Kidney capillary endothelial cell (primary cell): ENCODE data around the gene KLK14.

ENCODE experiments used
- DNase-seq: peaks from one replicate; pipeline ENCODE4 v3.0.0-alpha.2; 2018; ENCODE audit warnings: low spot score

Gene KLK14

GRCh38 chr19:51108066-51108804 is 25.5 kb upstream of the KLK14 start, which contains the start of gene CTU1:
Gene CTU1, minus strand, starts transcription at chr19:51108409. Its CDS starts 3,840 bp downstream, at chr19:51104569.
- peak; percentile 98 for DNase-seq

DNA sequence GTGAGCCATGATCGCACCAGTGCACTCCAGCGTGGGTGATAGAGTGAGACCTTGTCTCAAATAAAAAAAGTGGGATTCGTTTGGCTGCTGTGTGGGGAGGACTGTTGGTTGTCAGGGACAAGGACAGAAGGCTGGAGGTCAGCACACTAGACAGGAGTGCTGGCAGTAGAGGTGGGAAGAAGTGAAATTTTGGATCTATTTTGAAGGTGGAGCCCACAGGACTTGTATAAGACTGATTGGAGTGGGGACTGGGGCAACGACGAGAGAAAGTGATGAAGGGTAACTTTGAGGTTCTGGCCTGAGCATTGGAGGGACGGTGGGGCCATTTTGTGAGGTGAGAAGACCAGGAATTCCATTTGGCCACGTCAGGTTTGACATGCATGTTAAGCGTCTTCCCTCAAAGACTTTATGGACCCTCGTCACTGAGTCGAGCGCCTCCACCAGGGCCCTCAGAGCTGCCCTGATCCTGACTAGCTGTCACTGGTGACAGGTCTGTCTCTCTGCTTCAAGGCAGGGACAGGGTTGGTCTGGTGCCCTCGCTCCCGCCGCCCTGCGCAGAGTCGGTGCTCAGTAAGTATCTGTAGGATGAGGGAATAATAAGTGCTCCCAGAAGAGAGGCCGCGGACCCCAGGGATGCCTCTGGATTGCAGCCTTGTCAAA is 24.8 kb upstream of the KLK14 start:
- no peak for DNase-seq

GRCh38 chr19:51103926-51104341 is 21.2 kb upstream of the KLK14 start:
- no peak for DNase-seq

DNA sequence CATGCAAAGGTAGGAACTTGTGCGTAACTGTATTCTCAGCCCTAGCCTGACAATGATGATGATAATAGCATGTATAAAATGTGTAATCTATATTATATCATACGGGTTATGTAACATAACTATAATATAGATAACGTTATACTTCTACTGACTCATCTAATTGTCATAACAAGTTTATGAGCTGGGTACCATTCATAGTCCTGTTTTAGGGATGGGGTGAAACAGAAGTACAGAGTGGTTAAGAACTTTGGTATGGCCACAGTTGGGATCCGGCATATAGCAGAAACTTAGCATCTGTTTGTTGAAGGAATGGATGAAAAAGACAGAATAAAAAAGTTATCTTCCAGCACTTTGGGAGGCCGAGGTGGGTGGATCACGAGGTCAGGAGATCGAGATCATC is 20.3 kb upstream of the KLK14 start:
- no peak for DNase-seq

DNA sequence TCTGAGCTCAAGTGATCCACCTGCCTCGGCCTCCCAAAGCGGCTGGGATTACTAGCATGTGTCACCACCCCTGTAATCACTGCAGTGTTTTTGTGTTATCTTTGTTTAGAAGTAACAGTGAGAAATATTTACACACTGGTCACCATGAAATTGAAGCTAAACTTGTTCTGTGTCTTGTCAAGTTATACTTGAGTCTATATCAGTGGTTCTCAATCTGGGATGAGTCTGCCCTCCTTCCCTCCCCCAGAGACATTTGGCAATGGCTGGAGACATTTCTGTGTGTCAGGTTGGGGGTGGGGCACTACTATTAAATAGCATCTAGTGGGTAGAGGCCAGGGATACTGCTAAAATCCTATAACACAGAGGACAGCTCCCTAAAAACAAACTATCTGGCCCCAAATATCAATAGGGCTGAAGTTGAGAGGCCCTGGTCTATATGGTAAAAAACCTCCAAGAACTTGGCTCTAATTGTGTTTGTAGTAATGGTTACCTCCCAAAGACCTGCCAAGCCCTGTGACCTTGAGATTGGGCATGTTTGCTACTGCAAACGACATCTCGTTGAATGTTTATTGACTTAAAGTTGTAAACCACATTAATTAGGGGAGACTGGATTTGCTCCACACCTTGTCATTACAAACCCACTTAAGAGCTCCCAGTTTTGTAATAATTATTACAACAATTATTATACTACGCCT is 18.6 kb upstream of the KLK14 start:
- no peak for DNase-seq

GRCh38 chr19:51100601-51101000 is 17.9 kb upstream of the KLK14 start:
- DNase-seq = no peak

- no peak for DNase-seq
Measured at GRCh38 chr19:51099047-51099382, 16.3 kb upstream of the KLK14 start.

- no peak for DNase-seq
Measured at GRCh38 chr19:51098365-51099046, 15.8 kb upstream of the KLK14 start.

DNA sequence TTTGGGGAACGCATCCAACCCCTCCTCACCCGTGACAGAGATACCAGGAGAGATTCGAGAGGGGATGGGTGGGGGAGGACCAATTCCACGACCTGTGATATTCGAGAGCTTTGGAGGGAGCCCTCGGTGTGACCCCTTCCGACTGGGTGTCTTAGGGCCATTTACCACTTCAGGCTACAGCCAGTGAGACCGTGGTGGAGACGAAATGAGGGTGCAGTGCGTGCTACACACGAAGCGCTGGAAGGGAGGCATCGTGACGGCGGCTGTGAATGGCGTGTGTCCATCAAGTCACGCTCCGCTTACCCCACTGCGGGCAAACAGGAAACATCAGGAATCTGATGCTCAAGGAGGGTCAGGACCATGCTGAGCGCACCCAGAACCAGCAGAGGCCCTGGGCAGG is 15.1 kb upstream of the KLK14 start:
- DNase-seq = no peak

GRCh38 chr19:51097166-51097738 is 14.6 kb upstream of the KLK14 start:
- DNase-seq = peak; percentile 48

- DNase-seq = peak; percentile 33
Measured at GRCh38 chr19:51096473-51097165, 13.9 kb upstream of the KLK14 start.

GRCh38 chr19:51094696-51095279 is 12.1 kb upstream of the KLK14 start:
- DNase-seq = no peak

- no peak for DNase-seq
Measured at GRCh38 chr19:51093510-51094345, 11.0 kb upstream of the KLK14 start.

- DNase-seq = no peak
Measured at GRCh38 chr19:51093101-51093500, 10.4 kb upstream of the KLK14 start.

- no peak for DNase-seq
Measured at GRCh38 chr19:51091895-51092873, 9.5 kb upstream of the KLK14 start.

DNA sequence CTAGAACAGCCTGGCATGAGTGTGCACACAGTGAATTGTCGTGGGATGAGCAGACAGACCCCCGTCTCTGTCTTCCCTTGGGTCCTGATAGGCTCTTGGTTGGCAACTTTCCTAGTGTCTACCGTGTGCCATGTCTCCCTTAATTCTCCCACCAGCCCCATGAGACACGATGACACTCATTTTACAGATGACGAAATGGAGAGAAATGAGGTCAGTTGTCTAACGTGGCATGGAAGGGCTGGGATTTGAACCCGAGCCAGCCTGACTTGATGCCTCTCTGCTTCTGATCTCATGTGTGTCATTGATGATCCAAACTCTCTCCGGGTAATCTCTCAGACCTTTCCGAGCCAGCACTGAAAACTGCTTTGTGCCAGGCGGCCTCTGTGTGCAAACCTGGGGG is 8.4 kb upstream of the KLK14 start:
- no peak for DNase-seq

- no peak for DNase-seq
Measured at GRCh38 chr19:51090471-51090870, 7.8 kb upstream of the KLK14 start.

DNA sequence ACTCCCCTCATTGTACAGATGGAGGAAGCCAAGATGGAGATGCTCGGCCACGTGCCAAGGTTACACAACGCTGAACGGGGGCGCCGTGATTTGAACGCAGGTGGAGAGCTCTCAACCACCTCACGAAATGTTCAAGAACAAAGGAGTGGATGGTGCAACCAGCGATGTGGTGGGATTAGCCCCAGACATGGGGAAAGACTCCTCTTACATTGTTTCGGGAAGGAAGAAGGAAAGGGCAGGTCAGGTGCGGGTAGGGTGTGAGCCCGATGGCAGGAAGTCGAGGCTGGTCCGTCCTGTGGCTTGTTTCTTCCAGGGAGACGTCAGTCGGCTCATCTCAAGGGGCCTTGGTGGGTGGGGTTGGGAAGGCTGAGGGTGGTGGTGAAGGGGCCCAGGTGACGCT is 7.1 kb upstream of the KLK14 start:
- DNase-seq = no peak
